ENCODE measurements around the gene SLC12A2. TPM values are rescaled to one million over a fixed set of nuclear protein-coding genes. Genes with fewer than 3 reads are reported as not detected.

Gene SLC12A2
- total RNA-seq, 1 donor from 2014 or later, result 29.2 TPM

- TF ChIP-seq CTCF (IDR thresholded peaks at IDR 0.05; ENCODE audit: partially characterized antibody, unreplicated experiment), result no peak
- H3K27ac Mint-ChIP-seq (ENCODE audit: unreplicated experiment), result no peak overlapping the region
- no peaks in the 10 kb centered on the region for H3K36me3 Mint-ChIP-seq (ENCODE audit: unreplicated experiment)
- no peak for DNase-seq
- no peaks in the 10 kb centered on the region for H3K9me3 Mint-ChIP-seq (ENCODE audit: unreplicated experiment)
- no peaks in the 10 kb centered on the region for H3K27me3 Mint-ChIP-seq (ENCODE audit: unreplicated experiment)
- no peak overlapping the region for H3K4me3 Mint-ChIP-seq (ENCODE audit: unreplicated experiment)
- H3K4me1 Mint-ChIP-seq (ENCODE audit: low read depth, unreplicated experiment), result peaks cover 3% of the 10 kb centered on the region
Measured at GRCh38 chr5:128074171-128074570, 9.4 kb upstream of the SLC12A2 start.

- H3K27ac Mint-ChIP-seq (ENCODE audit: unreplicated experiment), result no peak overlapping the region
- H3K4me1 Mint-ChIP-seq (ENCODE audit: low read depth, unreplicated experiment), result peaks cover 3% of the 10 kb centered on the region
- no peaks in the 10 kb centered on the region for H3K27me3 Mint-ChIP-seq (ENCODE audit: unreplicated experiment)
- no peak for TF ChIP-seq CTCF (IDR thresholded peaks at IDR 0.05; ENCODE audit: partially characterized antibody, unreplicated experiment)
- DNase-seq, result no peak
- no peaks in the 10 kb centered on the region for H3K9me3 Mint-ChIP-seq (ENCODE audit: unreplicated experiment)
- H3K4me3 Mint-ChIP-seq (ENCODE audit: unreplicated experiment), result no peak overlapping the region
- no peaks in the 10 kb centered on the region for H3K36me3 Mint-ChIP-seq (ENCODE audit: unreplicated experiment)
Measured at GRCh38 chr5:128074953-128075352, 8.6 kb upstream of the SLC12A2 start.

- no peaks in the 10 kb centered on the region for H3K36me3 Mint-ChIP-seq (ENCODE audit: unreplicated experiment)
- no peak for DNase-seq
- H3K27ac Mint-ChIP-seq (ENCODE audit: unreplicated experiment), result no peak overlapping the region
- TF ChIP-seq CTCF (IDR thresholded peaks at IDR 0.05; ENCODE audit: partially characterized antibody, unreplicated experiment), result no peak
- H3K4me1 Mint-ChIP-seq (ENCODE audit: low read depth, unreplicated experiment), result peaks cover 24% of the 10 kb centered on the region
- H3K9me3 Mint-ChIP-seq (ENCODE audit: unreplicated experiment), result peaks cover 2% of the 10 kb centered on the region
- H3K27me3 Mint-ChIP-seq (ENCODE audit: unreplicated experiment), result peaks cover 5% of the 10 kb centered on the region
- H3K4me3 Mint-ChIP-seq (ENCODE audit: unreplicated experiment), result no peak overlapping the region
Measured at GRCh38 chr5:128077526-128077925, 6.0 kb upstream of the SLC12A2 start.

- TF ChIP-seq CTCF (IDR thresholded peaks at IDR 0.05; ENCODE audit: partially characterized antibody, unreplicated experiment), result peak; percentile 29
- Mint-ChIP-seq H3K36me3 (ENCODE audit: unreplicated experiment) (no peaks in the 10 kb centered on the region), H3K4me3 (ENCODE audit: unreplicated experiment) (peak overlapping the region; percentile 94), H3K4me1 (ENCODE audit: low read depth, unreplicated experiment) (peaks cover 30% of the 10 kb centered on the region), H3K27me3 (ENCODE audit: unreplicated experiment) (peaks cover 7% of the 10 kb centered on the region), H3K9me3 (ENCODE audit: unreplicated experiment) (peaks cover 11% of the 10 kb centered on the region), H3K27ac (ENCODE audit: unreplicated experiment) (no peak overlapping the region)
- no peak for DNase-seq
Measured at GRCh38 chr5:128081111-128081851, 2.3 kb upstream of the SLC12A2 start.

- Mint-ChIP-seq H3K4me3 (ENCODE audit: unreplicated experiment) (peak overlapping the region; percentile 94), H3K36me3 (ENCODE audit: unreplicated experiment) (no peaks in the 10 kb centered on the region), H3K27me3 (ENCODE audit: unreplicated experiment) (peaks cover 7% of the 10 kb centered on the region), H3K27ac (ENCODE audit: unreplicated experiment) (peak overlapping the region; percentile 88), H3K4me1 (ENCODE audit: low read depth, unreplicated experiment) (peaks cover 34% of the 10 kb centered on the region), H3K9me3 (ENCODE audit: unreplicated experiment) (peaks cover 11% of the 10 kb centered on the region)
- DNase-seq, result no peak
- TF ChIP-seq CTCF (IDR thresholded peaks at IDR 0.05; ENCODE audit: partially characterized antibody, unreplicated experiment), result no peak
Measured at GRCh38 chr5:128082551-128083032, 974 bp upstream of the SLC12A2 start.

All from glutamatergic neuron (in vitro differentiated cells).